Measurements from ENCODE around the gene CHRDL2. TPM values are rescaled to one million over a fixed set of nuclear protein-coding genes. Genes with fewer than 3 reads are reported as not detected.

Gene CHRDL2, protein sequence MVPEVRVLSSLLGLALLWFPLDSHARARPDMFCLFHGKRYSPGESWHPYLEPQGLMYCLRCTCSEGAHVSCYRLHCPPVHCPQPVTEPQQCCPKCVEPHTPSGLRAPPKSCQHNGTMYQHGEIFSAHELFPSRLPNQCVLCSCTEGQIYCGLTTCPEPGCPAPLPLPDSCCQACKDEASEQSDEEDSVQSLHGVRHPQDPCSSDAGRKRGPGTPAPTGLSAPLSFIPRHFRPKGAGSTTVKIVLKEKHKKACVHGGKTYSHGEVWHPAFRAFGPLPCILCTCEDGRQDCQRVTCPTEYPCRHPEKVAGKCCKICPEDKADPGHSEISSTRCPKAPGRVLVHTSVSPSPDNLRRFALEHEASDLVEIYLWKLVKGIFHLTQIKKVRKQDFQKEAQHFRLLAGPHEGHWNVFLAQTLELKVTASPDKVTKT
- total RNA-seq (2014; rRNA removed; shearing (Covaris generic)) = not detected in 2 replicates
- total RNA-seq (2022) = not detected in 2 replicates
- not detected for Bru-seq, nascent RNA
- BruChase-seq, experiment 1, labeled RNA remaining after a 6-hour chase = percentile 7 among the genes with signal in this experiment
- BruChase-seq, experiment 2, labeled RNA remaining after a 2-hour chase = percentile 7 among the genes with signal in this experiment
- long read RNA-seq = 0 reads

DNA sequence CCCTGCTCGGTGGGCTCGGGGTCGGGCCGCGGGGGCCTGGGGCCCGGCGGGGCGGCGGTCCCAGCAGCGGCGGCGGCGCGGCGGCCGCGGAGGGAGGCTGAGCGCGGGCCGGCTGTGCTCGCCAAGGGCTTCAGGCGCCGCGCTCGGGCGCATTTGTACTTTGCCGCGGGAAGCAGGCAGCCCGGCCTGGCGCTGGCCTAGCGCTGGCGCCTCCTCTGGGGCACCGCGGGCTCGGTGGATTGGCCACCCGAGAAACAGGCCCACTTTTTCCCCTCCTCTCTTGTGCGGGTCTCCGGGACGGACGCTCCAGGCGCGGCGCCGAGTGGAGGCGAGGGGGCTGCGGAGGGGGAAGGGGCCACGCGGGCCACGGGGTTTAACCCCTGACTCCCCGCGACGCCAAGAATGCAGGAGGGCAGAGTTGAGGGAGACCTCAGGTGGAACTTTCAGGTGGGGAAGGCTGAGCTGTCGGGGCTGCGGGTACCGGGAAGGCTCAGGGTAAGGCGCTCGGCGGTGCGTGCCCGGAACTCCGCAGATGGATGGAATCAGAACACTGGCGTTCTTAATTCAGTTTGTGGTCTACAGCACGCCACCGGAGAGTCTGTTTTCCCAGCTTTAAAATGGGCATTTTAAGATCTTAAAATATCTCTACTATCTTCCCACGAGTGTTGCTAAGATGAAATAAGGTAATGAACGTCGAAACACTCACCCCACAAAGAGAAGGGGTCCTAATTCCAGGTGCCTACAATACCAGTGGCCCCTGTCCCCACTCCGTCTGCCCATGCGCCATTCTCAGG, at the start of gene CHRDL2:
Gene CHRDL2 (minus strand): TSS at position 126 of the 794 bp plus-strand sequence. CDS start 538 bp downstream, outside the sequence.
- no peaks in the 10 kb centered on the region for H3K4me1 ChIP-seq (ENCODE audit: insufficient read depth, low read length, poor library complexity, severe bottlenecking)
- H4K20me1 ChIP-seq (ENCODE audit: insufficient read depth, low read length) = no peaks in the 10 kb centered on the region
- ChIA-PET POLR2A (no interaction called here), CTCF (ENCODE audit: unreplicated experiment) (no interaction called here)
- no peaks in the 10 kb centered on the region for H3K79me2 ChIP-seq (ENCODE audit: insufficient read depth, low read depth, low read length)
- BruUV-seq (replicated peaks) = no TSS peak
- no peak within 1 kb of the TSS for H3K4me2 ChIP-seq (ENCODE audit: low read length)
- no peaks in the 10 kb centered on the region for H3K9me3 ChIP-seq (ENCODE audit: low read length)
- intact Hi-C loops (cut with micrococcal nuclease; ENCODE audit: unreplicated experiment) = no loop called here
- no peak for DNase-seq (ENCODE audit: low spot score)
- H3K4me3 ChIP-seq (ENCODE audit: low read depth, low read length, poor library complexity, severe bottlenecking) = no peak within 1 kb of the TSS
- H3K36me3 ChIP-seq (ENCODE audit: insufficient read depth, low read length) = no peaks in the 10 kb centered on the region
- no peak within 1 kb of the TSS for H3K27ac ChIP-seq (ENCODE audit: low read depth, low read length, poor library complexity, severe bottlenecking)
- no peaks in the 10 kb centered on the region for H3K9me2 ChIP-seq (ENCODE audit: insufficient read depth, low read length)
- no peak for TF ChIP-seq EZH2phosphoT487 (IDR thresholded peaks at IDR 0.05; ENCODE audit: borderline replicate concordance, low read depth, low read length)
- TF ChIP-seq, protein P1, sequence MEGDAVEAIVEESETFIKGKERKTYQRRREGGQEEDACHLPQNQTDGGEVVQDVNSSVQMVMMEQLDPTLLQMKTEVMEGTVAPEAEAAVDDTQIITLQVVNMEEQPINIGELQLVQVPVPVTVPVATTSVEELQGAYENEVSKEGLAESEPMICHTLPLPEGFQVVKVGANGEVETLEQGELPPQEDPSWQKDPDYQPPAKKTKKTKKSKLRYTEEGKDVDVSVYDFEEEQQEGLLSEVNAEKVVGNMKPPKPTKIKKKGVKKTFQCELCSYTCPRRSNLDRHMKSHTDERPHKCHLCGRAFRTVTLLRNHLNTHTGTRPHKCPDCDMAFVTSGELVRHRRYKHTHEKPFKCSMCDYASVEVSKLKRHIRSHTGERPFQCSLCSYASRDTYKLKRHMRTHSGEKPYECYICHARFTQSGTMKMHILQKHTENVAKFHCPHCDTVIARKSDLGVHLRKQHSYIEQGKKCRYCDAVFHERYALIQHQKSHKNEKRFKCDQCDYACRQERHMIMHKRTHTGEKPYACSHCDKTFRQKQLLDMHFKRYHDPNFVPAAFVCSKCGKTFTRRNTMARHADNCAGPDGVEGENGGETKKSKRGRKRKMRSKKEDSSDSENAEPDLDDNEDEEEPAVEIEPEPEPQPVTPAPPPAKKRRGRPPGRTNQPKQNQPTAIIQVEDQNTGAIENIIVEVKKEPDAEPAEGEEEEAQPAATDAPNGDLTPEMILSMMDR (conservative IDR thresholded peaks at IDR 0.05; ENCODE audit: low read length) = no peak
- H2AFZ ChIP-seq (ENCODE audit: low read length) = no peak within 1 kb of the TSS

DNA sequence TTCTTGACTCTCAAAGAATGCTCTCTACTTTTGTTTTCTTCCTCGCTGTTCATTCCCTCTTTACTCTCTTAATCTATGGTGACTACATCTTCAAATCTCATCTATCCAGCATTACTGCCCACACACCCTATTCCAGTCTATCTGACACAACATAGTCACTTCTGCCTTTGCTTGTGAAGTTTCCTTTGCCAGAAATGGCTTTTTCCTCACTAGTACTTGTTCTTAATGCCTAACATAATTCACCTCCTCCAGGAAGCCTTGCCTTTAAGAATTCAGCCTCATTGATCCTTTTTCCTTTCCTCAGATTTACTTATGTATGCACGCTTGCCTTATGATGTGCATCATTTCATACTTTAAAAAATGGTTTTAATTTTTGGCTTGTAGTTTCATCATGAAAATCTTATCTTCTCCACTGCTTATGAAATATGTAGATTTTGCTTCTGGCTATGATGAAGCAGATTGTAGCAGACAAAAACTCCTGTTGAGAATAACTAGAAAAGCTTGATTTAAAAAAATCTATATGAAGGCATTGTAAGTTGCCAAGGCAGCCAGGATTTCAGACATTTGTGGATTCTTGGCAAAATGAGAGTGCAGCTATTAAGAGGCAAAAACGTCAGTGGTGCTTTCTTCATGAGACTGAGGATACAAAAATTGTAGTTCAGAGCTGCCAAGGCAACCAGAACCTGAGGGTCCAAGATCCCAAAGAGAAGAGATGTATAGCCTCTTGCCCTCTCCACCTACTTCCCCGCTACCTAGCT, 49.2 kb upstream of the CHRDL2 start:
- H3K4me1 ChIP-seq (ENCODE audit: insufficient read depth, low read length, poor library complexity, severe bottlenecking) = peaks cover 28% of the 10 kb centered on the region
- CTCF ChIA-PET (ENCODE audit: unreplicated experiment) = interaction anchor here (1.1 kb wide), 1 partner anchor 10 kb away, joined by 4 read pairs; no protein-coding TSS in a partner anchor
- H3K9me2 ChIP-seq (ENCODE audit: insufficient read depth, low read length) = no peaks in the 10 kb centered on the region
- H3K79me2 ChIP-seq (ENCODE audit: insufficient read depth, low read depth, low read length) = peaks cover 76% of the 10 kb centered on the region; the same call in 1 of the 2 replicates
- H3K4me3 ChIP-seq (ENCODE audit: low read depth, low read length, poor library complexity, severe bottlenecking) = no peak overlapping the region
- no peak overlapping the region for H2AFZ ChIP-seq (ENCODE audit: low read length)
- no TSS peak for BruUV-seq (replicated peaks)
- DNase-seq (ENCODE audit: low spot score) = no peak
- H3K4me2 ChIP-seq (ENCODE audit: low read length) = no peak overlapping the region
- POLR2A ChIA-PET = interaction anchor here (0.6 to 1.7 kb wide), 3 partner anchors 10 to 282 kb away, joined by 3 read pairs; no protein-coding TSS in a partner anchor
- TF ChIP-seq, protein P1 (conservative IDR thresholded peaks at IDR 0.05; ENCODE audit: low read length) = no peak
- no peak for TF ChIP-seq EZH2phosphoT487 (IDR thresholded peaks at IDR 0.05; ENCODE audit: borderline replicate concordance, low read depth, low read length)
- no peaks in the 10 kb centered on the region for H3K9me3 ChIP-seq (ENCODE audit: low read length)
- intact Hi-C loops (cut with micrococcal nuclease; ENCODE audit: unreplicated experiment) = no loop called here
- H3K27ac ChIP-seq (ENCODE audit: low read depth, low read length, poor library complexity, severe bottlenecking) = no peak overlapping the region
- peaks cover 15% of the 10 kb centered on the region; the same call in 1 of the 2 replicates for H3K36me3 ChIP-seq (ENCODE audit: insufficient read depth, low read length)
- no peaks in the 10 kb centered on the region; the same call in 1 of the 2 replicates for H4K20me1 ChIP-seq (ENCODE audit: insufficient read depth, low read length)
